Kidney epithelial cell (primary cell): ENCODE results near the gene SAMD8. TPM values are rescaled to one million over a fixed set of nuclear protein-coding genes. Genes with fewer than 3 reads are reported as not detected.

Experiments used
- DNase-seq: peaks from one replicate; pipeline ENCODE4 v3.0.0-alpha.2; 2010; ENCODE audit warnings: low read depth
- H3K27me3 ChIP-seq: 2 replicates; pipeline ENCODE4 v1.6.0; 2011; ENCODE audit warnings: low read length; ENCODE audit not compliant: control insufficient read depth, insufficient read depth
- H3K36me3 ChIP-seq: 2 replicates; pipeline ENCODE4 v1.5.1; 2011; ENCODE audit warnings: low read length; ENCODE audit not compliant: control insufficient read depth, insufficient read depth
- H3K4me3 ChIP-seq: 2 replicates; pipeline ENCODE4 v1.5.1; 2011; ENCODE audit warnings: low read depth, mild to moderate bottlenecking, control low read depth, low read length
- CTCF ChIP-seq: IDR thresholded peaks from 2 replicates; pipeline ENCODE4 v1.5.1; 2011; ENCODE audit warnings: mild to moderate bottlenecking, moderate library complexity, low read length, control low read depth, inconsistent platforms; ENCODE audit not compliant: insufficient read depth, poor library complexity, severe bottlenecking
- total RNA-seq: library from RNA; depleted of rRNA; stranded (reverse); fragments of >200 nt; gene quantifications from 2 replicates; pipeline ENCODE4 v1.2.3, GENCODE V29; 2015

The SAMD8 gene
- total RNA-seq, 1 donor from 2014 or later = 14.9 TPM

GRCh38 chr10:75150656-75151055 is 39.2 kb downstream of the SAMD8 start:
- H3K36me3 ChIP-seq = no peaks in the 10 kb centered on the region
- DNase-seq = no peak
- H3K4me3 ChIP-seq = no peak overlapping the region
- TF ChIP-seq CTCF = no peak
- no peaks in the 10 kb centered on the region for H3K27me3 ChIP-seq

- no peak overlapping the region for H3K4me3 ChIP-seq
- no peak for TF ChIP-seq CTCF
- H3K27me3 ChIP-seq = no peaks in the 10 kb centered on the region
- no peaks in the 10 kb centered on the region for H3K36me3 ChIP-seq
- DNase-seq = no peak
Observed at GRCh38 chr10:75159519-75159918, 48.1 kb downstream of the SAMD8 start.

GRCh38 chr10:75165684-75166622 is 54.5 kb downstream of the SAMD8 start:
- Histone ChIP-seq H3K36me3 (no peaks in the 10 kb centered on the region), H3K27me3 (no peaks in the 10 kb centered on the region), H3K4me3 (no peak overlapping the region)
- no peak for DNase-seq
- no peak for TF ChIP-seq CTCF

- no peak for DNase-seq
- Histone ChIP-seq H3K27me3 (no peaks in the 10 kb centered on the region), H3K36me3 (no peaks in the 10 kb centered on the region), H3K4me3 (no peak overlapping the region)
- TF ChIP-seq CTCF = no peak
Observed at GRCh38 chr10:75166623-75166972, 55.1 kb downstream of the SAMD8 start.

GRCh38 chr10:75168275-75168674 is 56.8 kb downstream of the SAMD8 start:
- H3K4me3 ChIP-seq = no peak overlapping the region
- TF ChIP-seq CTCF = no peak
- no peaks in the 10 kb centered on the region for H3K27me3 ChIP-seq
- no peaks in the 10 kb centered on the region for H3K36me3 ChIP-seq
- no peak for DNase-seq

GRCh38 chr10:75170215-75170614 is 58.8 kb downstream of the SAMD8 start:
- TF ChIP-seq CTCF = no peak
- H3K4me3 ChIP-seq = no peak overlapping the region
- no peak for DNase-seq
- H3K27me3 ChIP-seq = no peaks in the 10 kb centered on the region
- H3K36me3 ChIP-seq = no peaks in the 10 kb centered on the region
